ENCODE measurements around the gene LILRB5. TPM values are rescaled to one million over a fixed set of nuclear protein-coding genes. Genes with fewer than 3 reads are reported as not detected.

The LILRB5 gene
- total and polyA plus RNA-seq, 2 of the 8 experiments (the other 6 are each of a cell fraction or from before 2014, with no cell fraction given) = 0.05 TPM; not detected in 1

DNA sequence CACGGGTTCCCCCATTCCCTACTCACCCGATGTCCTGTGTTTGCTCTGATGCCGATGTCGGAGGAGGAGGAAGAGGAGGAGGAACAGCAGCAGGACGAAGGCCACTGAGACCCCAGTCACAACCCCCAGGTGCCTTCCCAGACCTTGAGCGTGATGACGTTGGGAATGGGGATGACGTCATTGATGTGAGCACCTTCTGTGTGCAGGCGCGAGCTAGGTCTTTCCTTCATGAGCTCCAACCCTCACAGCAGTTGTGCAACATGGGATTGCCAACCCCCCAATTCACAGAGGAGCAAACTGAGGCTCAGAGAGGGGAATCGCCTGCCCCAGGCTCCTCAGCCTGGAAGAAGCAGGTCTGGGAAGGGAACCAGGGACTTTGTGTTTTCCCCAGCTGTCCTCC is 4.2 kb downstream of the LILRB5 start (continued):
- TF ChIP-seq RAD21 (IDR thresholded peaks at IDR 0.05 in 1 of 2, conservative IDR thresholded peaks at IDR 0.05 in 1 of 2; ENCODE audit: low read depth in 2 of 2, low read length in 2 of 2) (no peak), TCF12 (IDR thresholded peaks at IDR 0.05; ENCODE audit: low read depth, low read length) (no peak)

Data from H1 (cell line).